K562 (cell line): ENCODE results near the gene SMIM13. TPM values are rescaled to one million over a fixed set of nuclear protein-coding genes. Genes with fewer than 3 reads are reported as not detected.
A peak's percentile ranks its signal among the peaks of the same experiment; 100 is the strongest.

Source experiments
- ARID1B ChIP-seq: fragments of 450-650 bp; IDR thresholded peaks from 2 replicates; pipeline ENCODE4 v1.6.1; 2016; ENCODE audit warnings: antibody characterized with exemption, mild to moderate bottlenecking, inconsistent platforms
- CHD7 ChIP-seq: fragments of 200-600 bp; sonication (generic); IDR thresholded peaks from one replicate; pipeline ENCODE4 v1.6.1; 2012; ENCODE audit warnings: mild to moderate bottlenecking, low read depth, low read length, inconsistent platforms
- E2F5 ChIP-seq: sonication (generic); formaldehyde crosslinking; IDR thresholded peaks from 2 replicates; pipeline ENCODE4 v1.8.0; 2022; ENCODE audit warnings: mild to moderate bottlenecking, missing genetic modification reagents
- FOXJ2 ChIP-seq: fragments of 200-800 bp; sonication (Bioruptor generic); IDR thresholded peaks from 2 replicates; pipeline ENCODE4 v1.6.1; 2016; ENCODE audit warnings: missing genetic modification characterization, missing compliant biosample characterization
- FUS ChIP-seq: fragments of 200-400 bp; formaldehyde crosslinking; optimal IDR thresholded peaks from 2 replicates; pipeline ENCODE3; 2017; ENCODE audit warnings: low read depth, low read length
- GTF2F1 ChIP-seq: IDR thresholded peaks from 2 replicates; pipeline ENCODE4 v1.6.1; 2011; ENCODE audit warnings: low read depth, low read length, improper control_type of control experiment
- JUND ChIP-seq, 2 experiments: IDR thresholded peaks; 2 replicates in 1 of 2; 3 replicates in 1 of 2; pipeline ENCODE4 v1.6.1; 2011; ENCODE audit warnings: borderline replicate concordance in 2 of 2, low read depth in 2 of 2, low read length in 2 of 2, improper control_type of control experiment in 1 of 2, missing biosample characterization in 1 of 2, missing genetic modification characterization in 1 of 2, missing genetic modification reagents in 1 of 2
- NELFE ChIP-seq: IDR thresholded peaks from 2 replicates; pipeline ENCODE4 v1.6.1; 2011; ENCODE audit warnings: mild to moderate bottlenecking; ENCODE audit not compliant: insufficient read depth, insufficient read length
- NFIX ChIP-seq: fragments of 250-450 bp; sonication (Bioruptor Pico); IDR thresholded peaks from 2 replicates; pipeline ENCODE4 v1.4.0; 2020; ENCODE audit warnings: low read depth, mild to moderate bottlenecking, moderate library complexity
- PKNOX1 ChIP-seq: fragments of 450-650 bp; IDR thresholded peaks from 2 replicates; pipeline ENCODE4 v1.6.1; 2016
- ZNF511 ChIP-seq: sonication (generic); formaldehyde crosslinking; IDR thresholded peaks from 2 replicates; pipeline ENCODE4 v1.8.0; 2022; ENCODE audit warnings: mild to moderate bottlenecking, missing genetic modification reagents
- polyA plus RNA-seq, 8 experiments: library from polyadenylated mRNA; depleted of rRNA in 4 of 8; stranded (reverse) in 5 of 8; unstranded in 3 of 8; fragments of >200 nt; fragmentation: Nextera tagmentation in 2 of 8; fragmentation: Illumina TruSeq in 1 of 8; extraction: Ambion mirVana in 2 of 8; extraction: Trizol in 1 of 8; gene quantifications; 2 replicates each; pipeline versions ENCODE4 v1.2.1 to v1.2.3, GENCODE V29; 2011 to 2014; ENCODE audit warnings: inconsistent platforms in 1 of 8, missing spikeins in 1 of 8
- total RNA-seq, 7 experiments: library from RNA; depleted of rRNA in 6 of 7; stranded (reverse); fragments of >200 nt in 6 of 7; fragmentation: Illumina TruSeq in 2 of 7; extraction: Trizol in 2 of 7; gene quantifications; 2 replicates each; pipeline versions ENCODE4 v1.2.1 to v1.2.3, GENCODE V29; 2011 to 2021; ENCODE audit warnings: low replicate concordance in 1 of 7

SMIM13 gene
- total and polyA plus RNA-seq, 9 of the 15 experiments (the other 6 are each of a cell fraction or from before 2014, with no cell fraction given) = 5.5 to 24.8 (median 11.7) TPM

GRCh38 chr6:11050731-11051130 is 42.9 kb upstream of the SMIM13 start (continued):
- TF ChIP-seq CHD7 (no peak), FUS (no peak), E2F5 (no peak), FOXJ2 (tag) (peak; percentile 89), ARID1B (peak; percentile 12; the same call in 1 of the 2 replicates), ZNF511 (CRISPR knock-in tag) (no peak), NFIX (no peak), PKNOX1 (no peak), JUND (IDR thresholded peaks at IDR 0.05; ENCODE audit: borderline replicate concordance, low read depth, low read length) (peak; percentile 68; the same call in 1 of the 2 replicates), JUND (tag; IDR thresholded peaks at IDR 0.05; ENCODE audit: borderline replicate concordance, low read depth, low read length) (peak; percentile 86; the same call in 2 of the 3 replicates), GTF2F1 (no peak), NELFE (no peak)
